ENCODE data around the gene TSC22D3. TPM values are rescaled to one million over a fixed set of nuclear protein-coding genes. Genes with fewer than 3 reads are reported as not detected.

The TSC22D3 gene
- total RNA-seq, 1 donor from 2014 or later = 72.0 TPM

DNA sequence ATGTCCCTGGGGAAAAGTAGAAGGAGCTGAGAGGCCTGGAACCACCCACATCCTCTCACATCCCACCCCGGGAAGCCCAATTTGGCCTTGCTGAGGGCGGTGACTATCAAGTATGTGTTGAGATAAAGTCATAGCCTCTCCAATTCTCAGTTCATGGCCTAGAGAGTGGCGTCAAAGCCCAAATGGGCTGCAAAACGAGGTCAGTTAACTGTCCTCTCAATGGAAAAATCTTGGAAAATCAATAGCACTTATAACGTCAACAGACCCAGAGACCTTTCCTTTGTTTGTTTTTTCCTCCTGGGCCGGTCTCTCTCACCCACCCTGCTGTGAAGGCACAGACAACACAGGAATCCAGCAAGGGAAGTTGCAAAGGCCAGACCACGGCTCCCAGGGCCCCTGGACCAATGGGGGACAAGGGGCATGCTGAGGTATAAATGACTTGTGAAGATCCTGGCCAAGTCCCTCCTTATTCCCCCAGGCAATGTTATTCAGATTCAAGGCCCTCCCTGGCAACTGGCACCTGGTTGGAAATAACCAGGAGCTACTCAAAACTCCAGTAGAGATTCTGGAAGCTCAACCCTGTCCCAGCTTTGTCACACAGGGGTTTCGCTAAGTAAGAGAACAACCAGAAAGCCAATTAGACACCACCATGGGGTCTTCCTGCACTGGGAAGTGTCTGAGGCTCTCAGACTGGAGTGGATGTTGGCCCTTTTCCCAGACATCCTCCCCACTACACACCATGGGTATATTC is 38.6 kb downstream of the TSC22D3 start:
- ATAC-seq (no peak), DNase-seq (ENCODE audit: missing footprints) (no peak)
- intact Hi-C loops (cut with DNase I) = no loop called here

DNA sequence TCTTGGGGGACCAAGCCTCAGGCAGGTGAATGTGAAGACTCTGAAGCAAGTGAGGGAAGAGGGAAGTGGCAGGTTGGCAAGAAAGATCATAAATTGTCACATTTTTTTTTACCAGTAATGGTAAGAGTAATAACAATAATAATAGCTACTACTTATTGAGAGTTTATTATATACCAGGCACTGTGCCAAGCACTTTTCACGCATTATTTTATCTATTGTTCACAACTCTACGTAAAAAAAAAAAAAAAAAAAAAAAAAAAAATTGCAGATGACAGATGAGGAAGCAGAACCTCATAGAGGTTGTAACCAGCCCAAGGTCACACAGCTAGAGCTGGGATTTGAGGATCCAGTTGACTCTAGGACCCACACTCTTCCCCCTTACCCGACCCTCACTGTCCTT is 40.9 kb downstream of the TSC22D3 start:
- intact Hi-C loops (cut with DNase I) = no loop called here
- DNase-seq (ENCODE audit: missing footprints) = no peak
- no peak for ATAC-seq

DNA sequence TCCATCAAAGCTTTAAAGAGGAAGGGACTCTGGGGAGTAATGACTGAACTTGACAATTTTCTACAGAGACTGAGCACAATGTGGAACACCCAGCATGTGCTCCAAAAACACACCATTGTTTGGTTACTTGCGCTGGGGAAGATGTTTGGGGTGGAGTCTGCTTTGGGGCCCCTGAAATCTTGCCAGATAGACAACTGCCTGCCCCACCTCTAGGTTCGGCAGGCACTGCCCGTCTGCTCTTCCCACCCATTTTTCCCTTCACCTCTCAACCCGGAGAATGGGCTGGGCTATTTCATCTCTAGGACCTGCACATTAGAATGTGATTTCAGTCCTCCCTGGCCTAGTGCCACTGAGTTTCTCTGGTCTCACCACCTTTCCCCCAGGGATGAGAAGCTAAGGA is 41.9 kb downstream of the TSC22D3 start:
- ATAC-seq (no peak), DNase-seq (ENCODE audit: missing footprints) (no peak)
- intact Hi-C loops (cut with DNase I) = no loop called here

DNA sequence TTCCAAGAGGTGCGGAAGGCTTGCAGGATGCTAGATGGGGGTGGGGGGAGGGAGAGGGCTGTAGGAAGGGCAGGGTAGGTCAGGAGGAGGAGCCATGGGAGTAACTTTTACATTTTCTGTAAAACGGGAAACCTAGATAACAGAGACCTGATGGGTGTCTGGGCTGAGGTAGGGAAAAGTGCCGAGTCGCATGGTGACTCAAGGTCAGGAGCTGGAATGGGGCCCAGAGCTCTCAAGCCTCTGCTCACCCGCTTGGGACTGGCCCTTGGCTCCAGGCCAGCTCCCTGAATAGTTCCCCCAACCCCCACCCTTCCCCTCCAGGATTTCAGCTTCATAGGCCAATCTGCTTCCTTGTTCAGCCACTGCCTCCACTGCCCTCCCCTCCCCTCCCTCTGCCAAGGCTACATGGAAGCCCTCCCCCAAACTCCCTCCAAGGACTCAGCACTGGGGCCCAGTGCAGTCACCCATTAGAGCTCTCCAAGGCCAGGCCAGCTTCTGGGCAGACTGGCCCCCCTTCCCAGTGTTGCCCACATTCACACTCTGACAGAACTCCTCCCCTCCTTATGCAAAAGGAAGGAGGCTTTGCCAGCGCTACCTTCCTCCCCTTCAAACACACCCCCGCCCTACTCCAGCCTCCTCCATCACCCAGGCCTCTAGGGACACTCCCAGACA is 43.6 kb downstream of the TSC22D3 start:
- peak; percentile 82 for ATAC-seq
- peak; percentile 91 for DNase-seq (ENCODE audit: missing footprints)
- intact Hi-C loops (cut with DNase I) = no loop called here

DNA sequence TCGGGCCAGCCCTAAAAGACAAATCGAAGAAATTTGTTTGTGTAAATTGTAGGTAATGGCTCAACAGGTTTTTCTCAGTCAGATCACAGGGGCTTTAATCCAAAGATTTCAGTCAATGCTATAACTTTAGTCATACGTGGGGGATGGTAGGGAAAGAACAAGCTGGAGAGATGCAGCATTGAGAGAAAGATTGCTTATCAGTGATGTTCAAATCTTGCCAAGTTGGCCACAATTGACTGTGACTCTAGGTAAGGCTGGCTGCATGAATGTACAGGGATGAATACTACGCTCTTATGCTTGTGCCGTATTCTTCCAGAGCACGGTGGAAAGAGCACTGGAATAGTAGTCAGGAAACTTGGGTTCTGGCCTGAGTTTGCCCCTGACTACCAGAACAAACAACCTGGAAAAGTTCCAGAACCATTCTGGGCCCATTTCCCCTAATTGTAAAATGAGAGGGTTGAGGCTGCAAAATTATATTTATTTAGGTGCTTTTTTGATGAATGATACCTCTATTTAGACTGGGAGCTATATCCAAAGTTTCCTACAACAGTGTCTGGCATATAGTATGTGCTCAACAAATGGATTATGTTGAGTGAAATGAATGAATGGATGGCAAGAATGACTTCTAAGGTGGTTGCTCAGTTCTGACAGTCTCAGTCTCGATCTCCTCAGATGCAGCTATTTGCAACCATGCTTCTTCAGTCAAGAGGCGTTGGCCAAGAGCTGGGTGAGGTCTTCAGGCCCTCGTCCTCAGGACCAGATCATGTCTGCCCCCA is 44.4 kb downstream of the TSC22D3 start:
- intact Hi-C loops (cut with DNase I) = no loop called here
- no peak for DNase-seq (ENCODE audit: missing footprints)
- no peak for ATAC-seq

DNA sequence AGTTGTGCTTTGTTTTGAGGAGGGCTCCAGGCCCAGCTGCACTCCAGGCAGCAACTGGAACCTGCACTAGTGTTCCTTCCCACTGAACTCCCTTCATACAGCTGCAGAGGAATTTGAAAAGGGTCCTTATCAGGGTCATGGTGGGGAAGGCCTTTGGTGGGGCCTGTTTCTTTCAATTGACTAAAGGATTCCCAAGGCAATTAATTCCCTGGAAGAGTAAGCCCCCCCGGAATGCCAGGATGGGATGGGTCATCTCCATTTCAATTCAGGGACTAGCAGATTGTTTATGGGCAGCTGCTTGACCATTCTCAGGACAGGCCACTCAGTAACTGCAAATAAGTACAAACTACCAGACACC is 45.3 kb downstream of the TSC22D3 start:
- DNase-seq (ENCODE audit: missing footprints) (no peak), ATAC-seq (no peak)
- intact Hi-C loops (cut with DNase I) = no loop called here

DNA sequence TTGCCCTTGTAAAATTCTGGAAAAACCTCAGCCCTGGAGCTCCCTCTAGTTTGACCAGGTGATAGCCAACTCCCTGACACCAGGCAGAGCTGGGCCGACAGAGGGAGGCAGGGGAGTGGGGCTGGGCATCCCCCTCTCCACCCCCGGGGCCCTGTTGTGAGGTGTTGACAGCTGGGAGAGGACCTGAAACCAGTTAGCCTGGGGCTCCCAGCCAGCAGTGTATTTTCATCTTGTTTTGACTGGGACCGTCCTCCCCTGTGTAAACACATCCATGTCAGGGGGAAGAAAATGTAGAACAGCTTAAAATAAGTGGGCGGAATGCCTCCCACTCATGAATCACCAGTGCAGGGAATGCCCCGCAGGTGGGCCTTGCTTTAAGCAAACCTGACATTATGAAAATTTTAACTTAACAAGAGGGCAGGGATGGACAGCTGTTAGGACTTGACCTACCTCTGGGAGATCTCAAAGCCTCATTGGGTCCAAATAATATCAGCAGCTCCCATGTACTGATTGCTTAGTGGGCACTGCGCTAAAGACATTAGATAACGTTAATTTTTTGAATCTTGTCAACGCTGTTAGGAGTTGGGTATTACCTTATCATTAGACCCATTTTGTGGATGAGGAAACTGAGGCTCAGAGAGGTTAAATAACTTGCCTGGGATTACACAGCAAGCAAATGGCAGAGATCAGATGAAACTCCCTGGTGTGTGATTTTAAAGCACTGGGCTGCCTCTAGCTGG is 45.9 kb downstream of the TSC22D3 start:
- ATAC-seq = peak; percentile 76
- intact Hi-C loops (cut with DNase I) = no loop called here
- DNase-seq (ENCODE audit: missing footprints) = peak; percentile 80

DNA sequence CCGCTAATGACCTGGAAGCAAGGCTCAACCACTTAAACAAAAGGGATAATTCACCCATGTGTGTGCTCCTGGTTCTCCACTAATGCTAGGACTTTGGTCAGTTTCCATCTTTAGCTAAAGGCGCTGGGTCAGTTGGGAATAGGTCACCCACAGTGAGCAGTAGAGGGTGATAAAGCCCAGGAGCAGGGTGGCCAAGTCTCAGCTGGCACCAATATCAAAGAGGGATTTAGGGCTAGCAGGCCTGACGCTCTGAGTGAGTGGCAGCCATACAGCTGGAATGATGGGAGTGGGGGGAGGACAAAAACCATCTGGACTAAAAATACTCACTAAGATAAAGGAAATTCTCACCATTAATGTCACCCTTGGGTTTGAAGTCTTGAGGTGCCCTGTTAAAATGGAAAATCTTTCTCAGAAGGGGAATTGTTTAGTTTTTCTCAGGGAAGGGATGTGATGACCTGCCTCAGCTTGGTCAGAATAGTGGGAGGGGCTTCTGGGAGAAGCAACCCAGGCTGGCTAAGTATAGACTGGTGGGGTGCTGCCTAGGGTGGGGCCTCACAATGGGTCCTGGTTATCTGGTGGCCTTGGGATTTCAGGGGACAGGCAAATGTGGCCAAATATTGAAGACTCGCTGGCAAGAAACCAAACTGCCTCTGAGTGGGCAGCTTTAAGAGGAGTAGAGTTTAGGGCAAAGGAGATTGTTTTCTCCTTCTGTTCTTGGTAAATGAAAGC is 47.1 kb downstream of the TSC22D3 start:
- ATAC-seq = peak; percentile 53
- intact Hi-C loops (cut with DNase I) = loop anchor here (1.0 kb wide), 1 partner anchor 48 kb away; no protein-coding TSS in a partner anchor
- DNase-seq (ENCODE audit: missing footprints) = no peak

DNA sequence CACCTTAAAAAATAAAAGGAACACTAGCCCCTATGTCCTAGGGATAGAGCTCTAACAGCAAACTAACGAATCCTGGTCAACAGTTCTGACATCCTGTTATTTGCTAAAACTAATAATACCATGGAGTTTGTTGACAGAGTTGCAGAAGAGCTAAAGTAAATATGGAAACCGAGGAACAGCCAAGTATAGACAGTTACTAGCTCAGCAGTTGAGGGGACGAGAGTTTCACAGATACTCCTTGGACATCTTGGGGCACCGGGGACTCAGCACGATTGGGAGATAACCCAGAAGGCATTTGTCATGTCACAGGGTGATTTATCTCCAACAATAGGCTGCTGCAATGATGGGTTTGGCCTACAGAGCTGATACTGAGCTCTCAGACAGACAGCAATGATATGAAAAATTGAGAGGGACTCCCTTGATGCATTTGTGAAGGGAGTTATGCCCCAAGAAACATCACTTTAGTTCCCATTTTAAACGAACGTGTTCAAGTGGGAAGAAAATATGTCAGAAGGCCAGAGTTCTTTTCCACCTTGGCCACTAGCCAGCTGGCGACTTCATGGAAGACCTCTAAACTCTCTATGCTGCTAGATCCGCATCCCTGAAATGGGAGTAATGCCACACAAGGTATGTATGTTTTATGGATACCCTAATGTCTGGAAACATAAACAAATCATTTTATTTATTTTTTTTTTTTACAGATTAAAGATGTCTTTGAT is 48.6 kb downstream of the TSC22D3 start:
- ATAC-seq (no peak), DNase-seq (ENCODE audit: missing footprints) (no peak)
- intact Hi-C loops (cut with DNase I) = no loop called here

DNA sequence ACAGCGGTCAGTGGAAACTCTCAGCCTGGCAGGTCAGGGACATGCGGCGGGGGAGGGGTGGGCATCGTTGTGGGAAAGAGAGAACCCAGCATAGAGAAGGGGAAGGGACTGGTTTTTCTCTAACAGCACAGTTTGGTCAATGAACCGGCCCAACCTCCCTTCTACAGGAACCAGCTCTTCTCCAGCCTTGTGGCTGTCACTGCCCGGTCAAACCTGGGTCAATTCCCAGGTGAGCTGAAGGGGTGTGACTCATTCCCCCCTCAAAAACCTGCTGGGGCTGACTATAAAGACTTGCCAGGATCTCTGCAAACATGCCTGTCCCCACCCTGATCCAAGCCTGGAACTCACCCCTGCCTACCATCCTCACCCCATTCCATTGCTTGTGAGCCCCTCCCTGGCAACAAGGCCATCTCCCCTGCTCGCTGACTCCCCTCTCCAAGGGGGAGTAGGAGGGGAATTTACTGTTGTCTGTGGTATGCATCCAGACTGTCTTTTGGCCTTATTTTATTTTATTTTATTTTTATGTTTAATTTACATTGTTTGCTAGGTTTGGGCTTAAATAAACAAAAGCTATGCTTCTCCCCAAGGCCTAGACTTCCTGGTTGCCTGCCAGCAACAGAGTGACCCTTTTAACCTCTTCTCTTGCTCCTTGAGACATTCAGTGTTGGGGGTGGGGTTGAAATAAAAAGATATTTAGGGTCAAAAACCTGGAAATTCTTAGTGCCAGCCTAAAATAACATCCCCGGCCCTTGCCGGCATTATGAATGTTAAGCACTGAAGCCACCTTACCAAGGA is 49.6 kb downstream of the TSC22D3 start:
- intact Hi-C loops (cut with DNase I) = no loop called here
- no peak for DNase-seq (ENCODE audit: missing footprints)
- ATAC-seq = no peak

DNA sequence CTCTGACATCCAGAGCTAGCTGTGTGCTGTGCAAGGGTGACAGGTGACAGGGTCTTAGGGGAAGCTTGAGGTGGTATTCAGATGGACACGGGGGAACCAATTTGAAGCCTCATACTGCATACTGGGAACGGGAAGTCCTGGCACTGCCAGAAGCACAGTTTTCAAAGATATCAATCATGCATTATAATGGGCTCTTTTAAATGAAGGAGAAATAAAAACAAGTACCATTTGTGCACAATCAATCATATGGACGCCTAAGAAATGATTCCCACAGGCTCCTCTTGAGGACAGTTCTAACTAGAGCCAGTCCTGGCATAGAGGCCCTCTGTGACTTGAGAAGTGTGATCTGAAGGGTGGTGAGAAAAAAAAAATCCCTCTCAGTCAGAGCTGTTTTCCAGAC is 50.9 kb downstream of the TSC22D3 start:
- ATAC-seq (no peak), DNase-seq (ENCODE audit: missing footprints) (no peak)
- intact Hi-C loops (cut with DNase I) = no loop called here

DNA sequence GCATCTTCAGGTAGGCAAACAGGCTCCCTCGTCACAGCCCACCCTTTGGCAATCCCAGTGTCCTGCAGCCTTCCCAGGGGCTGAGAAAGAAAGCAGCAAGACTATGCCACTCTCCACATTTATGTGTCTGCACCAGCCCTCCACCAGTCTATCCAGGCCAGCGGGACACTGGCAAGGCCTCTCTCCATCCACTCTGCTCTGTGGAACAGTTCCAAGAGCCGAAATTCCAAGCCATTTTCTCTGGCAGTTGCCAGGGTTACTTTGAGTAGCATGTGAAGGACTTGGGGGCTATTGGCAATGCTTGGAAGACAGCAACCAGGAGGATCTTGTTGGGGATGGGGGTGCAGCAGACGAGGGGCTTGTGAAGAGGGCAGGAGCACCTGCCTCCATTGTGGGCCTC is 52.1 kb downstream of the TSC22D3 start:
- ATAC-seq (no peak), DNase-seq (ENCODE audit: missing footprints) (no peak)
- intact Hi-C loops (cut with DNase I) = no loop called here

DNA sequence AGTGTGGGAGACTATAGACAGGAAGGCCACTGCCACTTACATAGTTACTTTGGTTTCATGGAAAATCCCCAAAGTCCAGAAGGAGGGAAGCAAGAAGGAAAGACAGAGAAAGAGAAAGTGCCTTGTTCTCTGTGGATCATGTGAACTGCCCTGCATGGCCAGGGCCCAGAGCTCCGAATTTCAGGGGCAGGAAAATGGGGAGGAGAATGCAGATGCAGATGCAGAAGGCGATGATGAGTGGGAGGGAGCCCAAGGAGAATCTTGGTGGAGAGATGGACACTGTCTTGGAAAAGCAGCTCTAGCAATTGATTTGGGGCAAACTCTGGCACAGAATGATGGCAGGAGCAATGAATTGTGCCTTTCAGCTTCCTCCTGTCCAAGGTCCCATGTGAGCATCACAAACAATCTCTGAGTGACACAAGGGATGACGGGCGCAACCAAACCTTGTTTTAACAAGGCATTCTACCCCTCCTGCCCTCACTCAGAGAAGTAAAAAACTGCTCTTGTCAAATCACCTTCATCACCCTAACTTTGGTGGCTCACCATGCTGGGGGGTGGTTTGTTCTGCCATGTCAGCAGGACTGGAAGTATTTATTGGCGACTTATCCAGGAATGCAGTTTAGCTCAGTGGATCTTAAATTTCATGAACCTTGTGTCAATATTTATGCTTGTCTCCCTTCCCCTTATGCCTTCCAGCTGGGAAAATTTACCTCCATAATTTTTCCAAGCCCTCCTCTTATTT is 53.5 kb downstream of the TSC22D3 start:
- ATAC-seq = no peak
- intact Hi-C loops (cut with DNase I) = no loop called here
- DNase-seq (ENCODE audit: missing footprints) = no peak

DNA sequence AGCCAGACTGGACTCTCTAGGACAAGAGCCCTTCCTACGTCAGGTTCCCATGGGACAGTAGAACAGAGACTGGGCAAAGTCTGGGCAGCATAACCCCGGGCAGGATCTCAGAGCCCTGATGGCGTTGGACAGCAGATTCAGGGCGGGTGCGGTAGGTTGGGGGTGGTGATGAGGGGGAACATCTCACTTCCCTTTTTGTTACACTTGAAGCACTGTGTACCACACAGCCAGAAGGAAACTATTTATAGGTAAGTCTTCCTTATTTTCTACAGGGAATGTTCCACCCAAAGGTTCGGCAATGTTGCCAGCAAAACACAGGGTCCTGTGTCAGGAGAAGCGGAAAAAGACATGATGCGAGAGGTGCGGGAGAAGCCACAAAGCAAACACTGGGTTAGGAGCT is 54.3 kb downstream of the TSC22D3 start:
- DNase-seq (ENCODE audit: missing footprints) (no peak), ATAC-seq (no peak)
- intact Hi-C loops (cut with DNase I) = no loop called here

DNA sequence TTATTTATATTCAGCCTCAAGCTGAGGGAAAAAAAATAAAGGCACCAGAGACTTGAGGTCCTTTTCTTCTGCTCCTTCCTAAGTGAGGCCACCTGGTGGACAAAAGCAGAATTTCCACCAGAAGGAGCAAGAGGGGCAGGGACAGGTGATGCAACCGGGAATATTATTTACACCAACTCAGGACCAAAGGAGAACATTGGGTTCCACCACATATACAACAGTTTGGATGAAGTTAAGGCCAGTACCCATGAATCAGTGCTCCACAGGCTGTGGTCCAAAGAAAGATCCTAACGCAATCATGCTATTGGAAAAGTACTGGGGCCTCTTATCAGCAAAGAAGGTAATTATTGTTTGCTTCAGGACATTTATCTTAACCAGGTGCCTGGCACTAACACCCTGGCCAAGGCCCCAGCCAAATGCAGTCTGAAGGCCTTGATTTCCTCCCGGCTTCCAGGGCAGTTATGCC is 57.4 kb downstream of the TSC22D3 start:
- peak; percentile 4 for ATAC-seq
- intact Hi-C loops (cut with DNase I) = loop anchor here (5.0 kb wide), 1 partner anchor 39 kb away; no protein-coding TSS in a partner anchor
- DNase-seq (ENCODE audit: missing footprints) = no peak
